GM18505 (cell line): Measurements from ENCODE around the gene SUN5.
"Not testable (repeated sequence)": the region's sequence is repeated elsewhere in the genome, so short reads cannot be mapped to it uniquely, and the experiment has no call there.

Source experiments
- ATAC-seq: cut with Tn5 transposase; IDR thresholded peaks from one replicate; pipeline ENCODE4 v1.9.1; 2021; ENCODE audit not compliant: unreplicated experiment
- POLR2A ChIP-seq: IDR thresholded peaks from 4 replicates; pipeline ENCODE4 v1.6.1; 2011; ENCODE audit warnings: borderline replicate concordance; ENCODE audit not compliant: insufficient read depth, insufficient read length; ENCODE audit errors: extremely low read depth

The SUN5 gene

GRCh38 chr20:32959351-32960221 is 44.6 kb downstream of the SUN5 start:
- no peak for ATAC-seq
- TF ChIP-seq POLR2A: no peak

GRCh38 chr20:32958574-32958973 is 45.7 kb downstream of the SUN5 start:
- ATAC-seq: no peak
- no peak for TF ChIP-seq POLR2A

- no peak for TF ChIP-seq POLR2A
- no peak for ATAC-seq
These were observed 46.8 kb downstream of the SUN5 start for GRCh38 chr20:32957459-32957858.

- not testable (repeated sequence) for ATAC-seq
These were observed 53.7 kb downstream of the SUN5 start for GRCh38 chr20:32950539-32950938.

- no peak for TF ChIP-seq POLR2A
- ATAC-seq: no peak
These were observed 57.6 kb downstream of the SUN5 start for GRCh38 chr20:32946629-32947028.

- no peak for ATAC-seq
- TF ChIP-seq POLR2A: no peak
These were observed 58.5 kb downstream of the SUN5 start for GRCh38 chr20:32945710-32946221.

GRCh38 chr20:32943490-32944052 is 60.7 kb downstream of the SUN5 start:
- TF ChIP-seq POLR2A: no peak
- no peak for ATAC-seq

- no peak for ATAC-seq
- no peak for TF ChIP-seq POLR2A
These were observed 62.9 kb downstream of the SUN5 start for GRCh38 chr20:32941155-32941885.

GRCh38 chr20:32934580-32934979 is 69.7 kb downstream of the SUN5 start:
- ATAC-seq: no peak
- no peak for TF ChIP-seq POLR2A
